Measurements from ENCODE around the gene SPC25.

DNA sequence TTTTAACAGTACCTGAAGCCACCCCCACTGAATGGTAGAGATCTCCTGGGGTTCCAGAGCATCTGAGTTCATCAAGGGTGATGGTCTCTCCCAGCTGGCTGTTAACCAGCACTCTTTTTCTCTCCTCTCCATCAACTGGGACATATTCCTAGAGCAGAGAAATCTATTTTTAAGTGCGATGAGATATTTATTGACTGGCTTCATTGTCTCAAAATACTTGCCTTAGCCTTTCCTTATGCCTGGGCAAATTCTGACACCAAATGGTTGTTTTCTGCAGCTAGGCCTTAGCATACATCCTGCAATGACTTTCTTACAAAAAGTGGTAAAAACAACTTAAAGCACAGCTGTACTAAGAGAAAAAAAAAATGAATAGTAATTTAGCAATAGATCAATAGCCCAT is 68.2 kb downstream of the SPC25 start:
- TF ChIP-seq, protein P1, sequence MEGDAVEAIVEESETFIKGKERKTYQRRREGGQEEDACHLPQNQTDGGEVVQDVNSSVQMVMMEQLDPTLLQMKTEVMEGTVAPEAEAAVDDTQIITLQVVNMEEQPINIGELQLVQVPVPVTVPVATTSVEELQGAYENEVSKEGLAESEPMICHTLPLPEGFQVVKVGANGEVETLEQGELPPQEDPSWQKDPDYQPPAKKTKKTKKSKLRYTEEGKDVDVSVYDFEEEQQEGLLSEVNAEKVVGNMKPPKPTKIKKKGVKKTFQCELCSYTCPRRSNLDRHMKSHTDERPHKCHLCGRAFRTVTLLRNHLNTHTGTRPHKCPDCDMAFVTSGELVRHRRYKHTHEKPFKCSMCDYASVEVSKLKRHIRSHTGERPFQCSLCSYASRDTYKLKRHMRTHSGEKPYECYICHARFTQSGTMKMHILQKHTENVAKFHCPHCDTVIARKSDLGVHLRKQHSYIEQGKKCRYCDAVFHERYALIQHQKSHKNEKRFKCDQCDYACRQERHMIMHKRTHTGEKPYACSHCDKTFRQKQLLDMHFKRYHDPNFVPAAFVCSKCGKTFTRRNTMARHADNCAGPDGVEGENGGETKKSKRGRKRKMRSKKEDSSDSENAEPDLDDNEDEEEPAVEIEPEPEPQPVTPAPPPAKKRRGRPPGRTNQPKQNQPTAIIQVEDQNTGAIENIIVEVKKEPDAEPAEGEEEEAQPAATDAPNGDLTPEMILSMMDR (conservative IDR thresholded peaks at IDR 0.05) = no peak
- no peak for TF ChIP-seq EZH2 (IDR thresholded peaks at IDR 0.05; ENCODE audit: low read depth)

All from PC-9 (cell line).